Measurements from ENCODE around the gene HCK. TPM values are rescaled to one million over a fixed set of nuclear protein-coding genes. Genes with fewer than 3 reads are reported as not detected.

The HCK gene
- 1.5 and 1.8 TPM in 2 replicates for total RNA-seq

DNA sequence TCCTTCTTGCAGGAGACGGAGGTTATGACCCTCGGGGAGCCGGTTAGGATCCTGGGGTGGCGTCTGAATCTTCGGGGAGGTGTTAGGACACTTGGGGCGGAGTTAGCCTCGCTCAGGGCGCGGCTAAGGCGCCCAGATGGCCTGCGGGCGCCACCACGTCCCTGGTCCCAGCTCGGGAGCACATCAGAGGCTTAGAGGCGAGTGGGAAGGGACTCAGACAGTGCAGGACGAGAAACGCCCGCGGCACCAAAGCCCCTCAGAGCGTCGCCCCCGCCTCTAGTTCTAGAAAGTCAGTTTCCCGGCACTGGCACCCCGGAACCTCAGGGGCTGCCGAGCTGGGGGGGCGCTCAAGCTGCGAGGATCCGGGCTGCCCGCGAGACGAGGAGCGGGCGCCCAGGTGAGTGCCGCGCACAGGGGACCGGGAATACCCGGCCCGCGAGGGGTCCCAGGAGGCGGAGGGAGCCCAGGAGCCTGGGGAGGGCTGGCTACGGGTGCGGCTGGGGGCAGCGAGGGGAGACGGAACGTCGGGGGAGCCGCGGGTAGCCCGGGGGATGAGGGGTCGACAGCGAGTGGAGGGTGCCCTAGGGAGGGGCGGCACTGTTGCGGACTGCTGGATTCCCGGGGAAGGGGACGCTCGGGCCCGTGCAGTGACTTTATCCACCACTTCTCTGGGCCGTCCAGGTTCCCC, at the start of gene HCK:
HCK (plus strand) TSS at position 153 of the 688 bp plus-strand sequence.
- intact Hi-C loops (cut with micrococcal nuclease) = no loop called here

DNA sequence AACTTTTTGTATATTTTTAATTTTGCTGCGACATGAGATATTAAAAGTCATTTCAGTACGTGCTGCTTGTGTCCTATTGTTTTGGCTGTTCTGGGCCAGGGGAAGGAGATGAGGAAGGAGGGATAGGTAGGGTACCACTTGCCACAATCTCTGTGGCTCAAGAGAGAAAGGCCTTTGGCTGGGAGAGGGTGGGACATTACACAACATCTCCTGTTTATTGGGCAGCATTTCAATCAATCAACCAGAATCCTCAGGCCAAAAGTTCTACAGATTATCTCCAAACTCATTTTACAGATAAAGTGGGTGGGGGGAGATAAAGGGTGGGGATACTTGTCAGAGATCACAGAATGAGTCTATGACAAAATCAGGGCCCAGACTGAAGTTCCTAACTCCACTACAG, 48.7 kb upstream of the HCK start:
- intact Hi-C loops (cut with micrococcal nuclease) = no loop called here

DNA sequence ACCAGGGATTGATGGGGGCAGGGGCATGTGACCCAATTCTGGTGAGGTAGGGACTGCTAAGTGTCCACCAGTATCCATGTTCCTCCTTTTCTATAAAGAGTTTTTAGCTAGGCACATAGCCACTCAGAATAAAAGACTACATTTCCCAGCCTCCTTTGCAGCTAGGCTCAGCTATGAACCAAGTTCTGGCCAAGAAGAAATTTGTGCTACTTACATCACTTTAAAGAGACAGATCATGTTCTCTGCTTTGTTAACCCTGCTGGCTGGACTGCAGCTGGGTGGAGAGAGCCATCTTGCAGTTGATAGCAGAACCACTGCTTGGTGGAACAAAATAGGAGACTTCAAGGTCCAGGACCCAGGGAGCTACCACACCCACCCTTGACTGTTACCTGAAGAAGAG, 47.1 kb upstream of the HCK start:
- intact Hi-C loops (cut with micrococcal nuclease) = no loop called here

- intact Hi-C loops (cut with micrococcal nuclease) = no loop called here
Measured at GRCh38 chr20:32006053-32006452, 46.0 kb upstream of the HCK start.

- intact Hi-C loops (cut with micrococcal nuclease) = no loop called here
Measured at GRCh38 chr20:32006841-32007786, 44.9 kb upstream of the HCK start.

GRCh38 chr20:32007787-32008616, 44.0 kb upstream of the HCK start:
- intact Hi-C loops (cut with micrococcal nuclease) = no loop called here

DNA sequence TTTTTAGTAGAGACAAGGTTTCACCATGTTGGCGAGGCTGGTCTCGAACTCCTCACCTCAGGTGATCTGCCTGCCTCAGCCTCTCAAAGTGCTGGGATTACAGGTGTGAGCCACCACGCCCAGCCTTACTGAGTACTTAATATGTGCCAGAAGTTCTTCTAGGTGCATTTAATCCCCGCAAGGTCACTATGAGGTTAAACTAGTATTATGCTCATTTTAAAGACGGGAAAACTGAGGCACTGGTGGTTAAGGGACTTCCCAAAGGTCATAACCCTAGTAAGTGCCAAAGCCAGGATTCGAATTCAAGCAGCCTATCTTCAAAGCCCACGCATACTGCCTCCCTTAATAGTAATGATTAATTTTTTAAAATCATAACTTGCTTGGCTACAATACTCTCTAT, 42.5 kb upstream of the HCK start:
- intact Hi-C loops (cut with micrococcal nuclease) = no loop called here

DNA sequence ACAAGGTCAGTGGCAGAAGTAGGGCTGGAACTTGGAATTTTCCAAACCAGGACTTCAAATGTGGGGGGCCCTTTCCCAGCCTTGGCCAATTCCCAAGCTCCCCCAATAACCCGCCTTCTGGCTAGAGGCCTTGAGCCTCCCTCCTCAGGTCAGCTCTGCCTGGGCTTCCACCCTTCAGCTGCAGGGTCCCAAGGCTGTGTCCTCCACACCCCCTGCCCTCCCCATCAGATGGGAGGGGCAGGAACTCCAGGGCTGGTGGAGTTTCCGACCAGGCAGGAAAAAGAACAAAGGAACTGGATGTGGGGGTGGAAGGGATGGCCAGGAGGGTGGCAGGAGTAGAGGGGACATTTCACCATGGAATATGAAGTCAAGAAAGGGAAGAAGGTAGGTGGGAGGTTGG, 41.9 kb upstream of the HCK start, which contains the start of gene CCM2L:
CCM2L (plus strand) TSS at position 338 of the 400 bp plus-strand sequence; CDS start at position 355, 17 bp downstream.
- intact Hi-C loops (cut with micrococcal nuclease) = no loop called here

DNA sequence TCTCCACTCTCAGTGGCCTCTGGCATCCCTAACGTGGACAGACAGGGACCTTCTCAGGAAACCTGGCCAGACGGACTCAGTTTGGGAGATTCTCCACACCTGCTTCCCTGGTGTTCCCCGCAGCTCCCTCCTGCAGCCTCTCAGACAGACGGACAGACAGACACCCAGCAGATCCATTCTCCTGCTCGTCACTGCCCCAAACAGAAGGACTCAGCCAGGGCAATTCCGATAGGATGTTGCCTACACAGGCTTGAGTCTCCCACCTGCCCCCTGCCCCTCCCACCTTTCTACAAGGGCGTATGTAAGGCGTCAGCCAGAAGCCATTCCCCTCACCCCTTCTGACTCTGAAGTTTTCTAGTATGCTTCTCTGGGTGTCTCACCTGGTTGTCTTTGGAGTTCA, 41.4 kb upstream of the HCK start:
- intact Hi-C loops (cut with micrococcal nuclease) = no loop called here

DNA sequence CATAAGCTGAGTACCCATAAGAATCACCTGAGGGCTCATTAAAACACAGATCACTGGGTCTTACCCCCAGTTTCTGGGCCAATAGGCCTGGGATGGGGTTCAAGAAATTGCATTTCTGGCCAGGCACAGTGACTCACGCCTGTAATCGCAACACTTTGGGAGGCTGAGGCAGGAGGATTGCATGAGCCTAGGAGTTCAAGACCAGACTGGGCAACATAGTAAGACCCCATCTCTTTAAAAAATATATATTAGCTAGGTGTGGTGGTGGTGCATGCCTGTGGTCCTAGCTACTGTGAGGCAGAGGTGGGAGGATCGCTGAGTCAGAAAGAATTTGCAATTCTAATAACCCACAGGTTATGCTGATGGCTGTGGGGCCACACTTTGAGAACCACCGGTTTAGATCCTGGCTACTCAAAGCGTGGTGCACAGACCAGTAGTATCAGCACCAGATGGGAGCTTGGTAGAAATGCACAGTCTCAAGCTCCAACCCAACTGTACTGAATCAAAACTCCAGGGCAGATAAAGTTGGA, 39.8 kb upstream of the HCK start:
- intact Hi-C loops (cut with micrococcal nuclease) = no loop called here

DNA sequence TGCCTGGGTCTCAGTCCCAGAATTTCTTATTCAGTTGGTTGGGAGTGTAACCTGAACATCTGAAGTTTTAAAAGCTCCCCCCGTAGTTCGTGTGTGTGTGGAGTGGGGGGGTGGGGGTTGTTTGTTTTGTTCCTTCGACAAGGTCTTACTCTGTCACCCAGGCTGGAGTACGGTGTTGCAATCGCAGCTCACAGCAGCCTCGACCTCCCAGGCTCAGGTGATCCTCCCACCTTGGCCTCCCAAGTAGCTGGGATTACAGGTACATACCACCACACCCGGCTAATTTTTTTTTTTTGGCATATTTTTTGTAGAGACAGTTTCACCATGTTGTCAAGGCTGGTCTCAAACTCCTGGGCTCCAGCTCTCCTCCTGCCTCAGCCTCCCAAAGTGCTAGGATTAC, 38.7 kb upstream of the HCK start:
- intact Hi-C loops (cut with micrococcal nuclease) = no loop called here

DNA sequence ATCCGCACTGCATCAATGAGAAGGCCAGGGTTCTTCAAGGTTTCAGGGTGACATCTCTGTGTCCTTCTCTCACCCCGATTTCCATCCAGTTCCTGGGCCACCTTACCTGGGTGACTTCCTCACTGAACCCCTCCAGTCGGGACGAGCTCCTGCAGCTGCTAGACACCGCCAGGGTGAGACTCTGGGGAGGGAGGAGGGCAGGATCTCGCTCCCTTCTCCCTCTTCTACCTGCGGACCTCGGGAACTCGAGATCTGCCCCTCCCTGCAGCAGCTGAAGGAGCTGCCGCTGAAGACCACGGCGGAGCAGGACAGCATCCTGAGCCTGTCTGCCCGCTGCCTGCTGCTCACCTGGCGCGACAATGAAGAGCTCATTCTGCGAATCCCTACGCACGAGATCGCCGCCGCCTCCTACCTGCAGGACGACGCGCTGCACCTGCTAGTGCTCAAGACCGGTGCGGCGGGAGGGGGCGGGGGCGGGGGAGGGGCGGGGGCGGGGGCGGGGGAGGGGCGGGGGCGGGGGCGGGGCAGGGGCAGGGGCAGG, 34.3 kb upstream of the HCK start:
- intact Hi-C loops (cut with micrococcal nuclease) = loop anchor here (1.0 to 5.0 kb wide), 2 partner anchors 65 to 165 kb away; partner anchors contain the start of gene PDRG1

- intact Hi-C loops (cut with micrococcal nuclease) = loop anchor here (1.0 to 5.0 kb wide), 2 partner anchors 66 to 166 kb away; partner anchors contain the start of gene PDRG1
Measured at GRCh38 chr20:32018269-32019155, 33.5 kb upstream of the HCK start.

DNA sequence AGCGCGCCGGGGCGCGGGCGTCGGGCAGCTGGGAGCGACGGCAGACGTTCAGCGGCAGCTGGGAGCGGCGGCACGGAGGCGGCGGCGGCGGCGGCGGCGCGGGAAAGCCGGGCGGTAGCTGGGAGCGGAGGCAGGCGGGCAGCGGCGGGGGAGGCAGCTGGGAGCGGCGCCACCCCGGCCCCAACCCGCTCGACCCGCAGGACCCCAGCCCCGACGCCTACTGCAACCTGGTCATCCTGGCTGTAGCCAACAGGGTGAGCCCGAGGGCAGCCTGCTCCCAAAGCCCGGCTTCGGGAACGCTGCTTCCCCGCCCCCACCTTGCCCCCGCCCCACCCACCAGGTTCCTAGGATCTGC, 32.9 kb upstream of the HCK start:
- intact Hi-C loops (cut with micrococcal nuclease) = loop anchor here (5.0 kb wide), 1 partner anchor 167 kb away; no protein-coding TSS in a partner anchor

DNA sequence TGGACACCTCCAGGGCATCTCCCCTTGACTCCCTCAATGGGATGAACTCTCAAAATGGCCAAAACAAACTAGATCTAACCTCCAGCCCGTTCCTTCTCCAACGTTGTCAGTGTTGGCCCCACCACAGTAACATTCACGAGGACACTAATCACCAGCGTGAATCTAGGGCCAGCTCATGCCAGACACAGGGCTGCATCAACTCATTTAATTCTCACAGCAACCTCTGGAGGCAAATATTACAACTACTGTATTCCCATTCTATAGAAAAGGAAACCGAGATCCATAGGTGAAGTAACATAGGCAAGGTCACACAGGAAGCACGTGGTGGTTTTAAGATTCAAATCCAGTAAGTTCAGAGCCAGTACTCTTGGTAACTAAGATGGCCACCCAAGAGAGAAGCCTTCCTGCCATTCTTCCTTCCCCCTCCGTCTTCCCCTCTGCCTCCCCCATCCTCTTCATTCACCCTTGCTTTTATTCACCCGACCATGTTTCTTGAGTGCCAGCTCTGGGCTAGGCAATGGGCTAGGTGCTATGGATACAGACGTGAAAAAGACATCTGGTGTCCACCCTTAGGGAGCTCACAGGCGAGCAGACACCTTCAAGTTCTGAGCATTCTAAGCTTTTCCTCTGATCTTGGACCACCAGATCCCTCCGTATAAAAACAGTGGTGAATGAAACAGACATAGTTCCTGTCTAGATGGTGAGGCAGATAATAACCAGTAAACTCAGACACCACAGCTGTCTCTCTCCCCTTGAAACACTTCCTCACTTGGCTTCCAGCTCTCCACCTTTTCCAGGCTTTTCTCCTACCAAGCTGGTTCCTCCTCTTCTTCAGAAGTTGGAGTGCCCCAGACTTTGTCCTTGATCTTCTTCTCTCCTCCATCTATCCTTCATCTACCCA, 32.2 kb upstream of the HCK start:
- intact Hi-C loops (cut with micrococcal nuclease) = loop anchor here (5.0 kb wide), 1 partner anchor 168 kb away; no protein-coding TSS in a partner anchor

- intact Hi-C loops (cut with micrococcal nuclease) = no loop called here
Measured at GRCh38 chr20:32021091-32021490, 31.0 kb upstream of the HCK start.

GRCh38 chr20:32024683-32025295, 27.3 kb upstream of the HCK start:
- intact Hi-C loops (cut with micrococcal nuclease) = no loop called here

- intact Hi-C loops (cut with micrococcal nuclease) = no loop called here
Measured at GRCh38 chr20:32027643-32028042, 24.4 kb upstream of the HCK start.

Measured in T-helper 1 cell treated with Interleukin-12 subunit alpha and Interleukin-12 subunit beta and Interleukin-4 antibody, amounts not matched to agents 30 ng/mL and 1 ng/mL, for 36 hours (primary cell).